ENCODE data around the gene AHCTF1. TPM values are rescaled to one million over a fixed set of nuclear protein-coding genes. Genes with fewer than 3 reads are reported as not detected.

AHCTF1 gene
- total and polyA plus RNA-seq, 2 donors (not counting 3 experiments of a cell fraction or from before 2014, with no cell fraction given): 5.5 to 32.1 TPM

DNA sequence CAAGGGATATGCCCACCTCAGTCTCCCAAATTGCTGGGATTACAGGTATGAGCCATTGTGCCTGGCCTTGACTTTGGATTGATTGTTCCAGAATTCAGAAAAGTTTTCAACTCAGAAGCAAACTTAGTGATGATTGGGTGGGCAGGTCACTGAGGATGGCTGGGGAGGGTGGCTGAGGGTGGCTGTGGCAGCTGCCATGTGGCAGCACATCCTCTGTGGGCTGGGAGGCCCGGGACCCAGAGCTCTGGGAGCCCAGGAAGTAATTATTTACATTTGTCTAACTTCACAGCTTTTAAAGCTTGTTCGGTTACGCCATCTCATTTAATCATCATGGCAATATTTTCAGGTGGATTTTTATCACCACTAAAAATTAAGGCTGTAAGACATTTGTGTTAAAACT, 131.4 kb downstream of the AHCTF1 start:
- Histone ChIP-seq H3K9me3 (replicated peaks; ENCODE audit: control insufficient read depth, insufficient read depth, low read length) (no peaks in the 10 kb centered on the region), H3K36me3 (ENCODE audit: control insufficient read depth in 2 of 2, extremely low read depth in 1 of 2, insufficient read depth in 2 of 2, low read length in 2 of 2) (no peaks in the 10 kb centered on the region), H3K4me2 (ENCODE audit: insufficient read depth, low read length) (no peak overlapping the region), H4K20me1 (replicated peaks; ENCODE audit: control insufficient read depth, extremely low read depth, insufficient read depth, low read length) (no peaks in the 10 kb centered on the region), H3K27ac (ENCODE audit: insufficient read depth, low read depth, low read length) (no peak overlapping the region), H2AFZ (ENCODE audit: low read depth, low read length) (no peak overlapping the region), H3K9me1 (replicated peaks; ENCODE audit: control insufficient read depth, extremely low read depth, insufficient read depth, low read length) (no peaks in the 10 kb centered on the region), H3K79me2 (ENCODE audit: control insufficient read depth, insufficient read depth, low read length) (no peaks in the 10 kb centered on the region), H3K27me3 (ENCODE audit: control insufficient read depth in 2 of 2, insufficient read depth in 2 of 2, low read length in 2 of 2) (peaks cover 0 to 2% of the 10 kb centered on the region in 2 experiments), H3K4me1 (ENCODE audit: control insufficient read depth, extremely low read depth, insufficient read depth, low read length) (no peaks in the 10 kb centered on the region), H3K9ac (replicated peaks; ENCODE audit: extremely low read depth, insufficient read depth, low read length) (no peak overlapping the region), H3K4me3 (replicated peaks in 1 of 3; ENCODE audit: insufficient read depth in 1 of 3, low read depth in 1 of 3, low read length in 3 of 3) (no peak overlapping the region)
- intact Hi-C loops (cut with micrococcal nuclease): no loop called here
- dilution Hi-C loops (cut with MboI; ENCODE audit: extremely low pct_ligation_motif_present, low sequenced_read_pairs): no loop called here
- POLR2A ChIA-PET: no interaction called here
- no TSS peak for BruUV-seq (replicated peaks)
- DNase-seq (ENCODE audit: low read depth, low spot score) (no peak), FAIRE-seq (no peak)
- TF ChIP-seq JUN (IDR thresholded peaks at IDR 0.05; ENCODE audit: borderline replicate concordance, insufficient read depth, insufficient read length, low read depth) (no peak), POLR2AphosphoS5 (IDR thresholded peaks at IDR 0.05; ENCODE audit: insufficient read depth, low read depth, low read length) (no peak), POLR2A (IDR thresholded peaks at IDR 0.05; ENCODE audit: low read depth, low read length) (no peak), EZH2 (IDR thresholded peaks at IDR 0.05; ENCODE audit: borderline replicate concordance, low read depth, low read length, severe bottlenecking) (no peak), GATA2 (IDR thresholded peaks at IDR 0.05; ENCODE audit: insufficient read depth, insufficient read length, low read depth, low read length) (no peak), FOS (IDR thresholded peaks at IDR 0.05; ENCODE audit: borderline replicate concordance, insufficient read depth, low read length) (no peak), MYC (IDR thresholded peaks at IDR 0.05; ENCODE audit: low read depth, low read length) (no peak)
- TF ChIP-seq, protein P1, sequence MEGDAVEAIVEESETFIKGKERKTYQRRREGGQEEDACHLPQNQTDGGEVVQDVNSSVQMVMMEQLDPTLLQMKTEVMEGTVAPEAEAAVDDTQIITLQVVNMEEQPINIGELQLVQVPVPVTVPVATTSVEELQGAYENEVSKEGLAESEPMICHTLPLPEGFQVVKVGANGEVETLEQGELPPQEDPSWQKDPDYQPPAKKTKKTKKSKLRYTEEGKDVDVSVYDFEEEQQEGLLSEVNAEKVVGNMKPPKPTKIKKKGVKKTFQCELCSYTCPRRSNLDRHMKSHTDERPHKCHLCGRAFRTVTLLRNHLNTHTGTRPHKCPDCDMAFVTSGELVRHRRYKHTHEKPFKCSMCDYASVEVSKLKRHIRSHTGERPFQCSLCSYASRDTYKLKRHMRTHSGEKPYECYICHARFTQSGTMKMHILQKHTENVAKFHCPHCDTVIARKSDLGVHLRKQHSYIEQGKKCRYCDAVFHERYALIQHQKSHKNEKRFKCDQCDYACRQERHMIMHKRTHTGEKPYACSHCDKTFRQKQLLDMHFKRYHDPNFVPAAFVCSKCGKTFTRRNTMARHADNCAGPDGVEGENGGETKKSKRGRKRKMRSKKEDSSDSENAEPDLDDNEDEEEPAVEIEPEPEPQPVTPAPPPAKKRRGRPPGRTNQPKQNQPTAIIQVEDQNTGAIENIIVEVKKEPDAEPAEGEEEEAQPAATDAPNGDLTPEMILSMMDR (IDR thresholded peaks at IDR 0.05; ENCODE audit: extremely low read depth in 1 of 2, insufficient read depth in 1 of 2, low read depth in 1 of 2, low read length in 2 of 2): no peak
- TF ChIP-seq, protein P2, sequence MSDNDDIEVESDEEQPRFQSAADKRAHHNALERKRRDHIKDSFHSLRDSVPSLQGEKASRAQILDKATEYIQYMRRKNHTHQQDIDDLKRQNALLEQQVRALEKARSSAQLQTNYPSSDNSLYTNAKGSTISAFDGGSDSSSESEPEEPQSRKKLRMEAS (IDR thresholded peaks at IDR 0.05; ENCODE audit: insufficient read depth, insufficient read length): no peak
- CTCF ChIA-PET: no interaction called here

All from endothelial cell of umbilical vein (primary cell).